K562 (cell line): ENCODE data around the gene ABCE1. TPM values are rescaled to one million over a fixed set of nuclear protein-coding genes. Genes with fewer than 3 reads are reported as not detected.
A peak's percentile ranks its signal among the peaks of the same experiment; 100 is the strongest.

Experiments
- ATF7 ChIP-seq: fragments of 450-650 bp; IDR thresholded peaks from 2 replicates; pipeline ENCODE4 v1.7.1; 2014; ENCODE audit warnings: mild to moderate bottlenecking, moderate library complexity
- BCOR ChIP-seq: fragments of 450-650 bp; IDR thresholded peaks from 2 replicates; pipeline ENCODE4 v1.6.1; 2016
- CBFB ChIP-seq: sonication (generic); formaldehyde crosslinking; IDR thresholded peaks from 2 replicates; pipeline ENCODE4 v1.4.0; 2020; ENCODE audit warnings: mild to moderate bottlenecking, missing genetic modification reagents
- CHD1 ChIP-seq: fragments of 200-600 bp; sonication (generic); IDR thresholded peaks from one replicate; pipeline ENCODE4 v1.6.1; 2012; ENCODE audit warnings: mild to moderate bottlenecking, moderate library complexity, low read length, inconsistent platforms
- FOXJ2 ChIP-seq: fragments of 200-800 bp; sonication (Bioruptor generic); IDR thresholded peaks from 2 replicates; pipeline ENCODE4 v1.6.1; 2016; ENCODE audit warnings: missing genetic modification characterization, missing compliant biosample characterization
- LARP7 ChIP-seq: fragments of 450-650 bp; IDR thresholded peaks from 2 replicates; pipeline ENCODE4 v1.6.1; 2016
- LCOR ChIP-seq: sonication (generic); formaldehyde crosslinking; IDR thresholded peaks from 2 replicates; pipeline ENCODE4 v1.8.0; 2022; ENCODE audit warnings: mild to moderate bottlenecking, missing genetic modification reagents
- NR2C2 ChIP-seq, 2 experiments: fragments of 200-800 bp in 1 of 2; sonication (Bioruptor generic) in 1 of 2; sonication (generic) in 1 of 2; formaldehyde crosslinking in 1 of 2; IDR thresholded peaks; 2 replicates each; pipeline versions ENCODE4 v1.6.1 to v1.8.0; 2016 to 2022; ENCODE audit warnings: mild to moderate bottlenecking in 1 of 2, missing compliant biosample characterization in 1 of 2, missing genetic modification characterization in 1 of 2, missing genetic modification reagents in 1 of 2
- RFX1 ChIP-seq: fragments of 450-650 bp; IDR thresholded peaks from 2 replicates; pipeline ENCODE4 v1.6.1; 2016; ENCODE audit warnings: mild to moderate bottlenecking, moderate library complexity
- SIX5 ChIP-seq, 2 experiments: IDR thresholded peaks; 2 replicates each; pipeline ENCODE4 v1.6.1; 2011; ENCODE audit warnings: low read length in 2 of 2, borderline replicate concordance in 1 of 2, low read depth in 1 of 2, mild to moderate bottlenecking in 1 of 2, moderate library complexity in 1 of 2; ENCODE audit not compliant: insufficient read depth in 1 of 2
- SREBF1 ChIP-seq: fragments of 150-350 bp; IDR thresholded peaks from 2 replicates; pipeline ENCODE4 v1.6.1; 2014; ENCODE audit warnings: antibody characterized with exemption, low read depth, low read length, borderline replicate concordance
- SRSF7 ChIP-seq: fragments of 200-400 bp; formaldehyde crosslinking; optimal IDR thresholded peaks from 2 replicates; pipeline ENCODE3; 2017; ENCODE audit warnings: mild to moderate bottlenecking, low read depth, low read length
- TCFL5 ChIP-seq: fragments of 250-450 bp; sonication (Bioruptor Pico); conservative IDR thresholded peaks from 2 replicates; pipeline ENCODE4 v1.6.1; 2021; ENCODE audit warnings: mild to moderate bottlenecking, moderate library complexity, matching md5 sums
- TEAD1 ChIP-seq, 2 experiments: fragments of 450-650 bp in 1 of 2; sonication (generic) in 1 of 2; formaldehyde crosslinking; IDR thresholded peaks; 2 replicates each; pipeline versions ENCODE4 v1.4.0 to v1.8.0; 2020 to 2022; ENCODE audit warnings: mild to moderate bottlenecking in 2 of 2, missing genetic modification reagents in 1 of 2
- ZFP30 ChIP-seq: fragments of 250-450 bp; sonication (Bioruptor Pico); IDR thresholded peaks from 2 replicates; pipeline ENCODE4 v1.8.0; 2022; ENCODE audit warnings: moderate library complexity, mild to moderate bottlenecking, inconsistent platforms, borderline replicate concordance
- ZNF408 ChIP-seq: fragments of 250-450 bp; sonication (Bioruptor Pico); IDR thresholded peaks from 2 replicates; pipeline ENCODE4 v1.4.0; 2020; ENCODE audit warnings: low read depth, mild to moderate bottlenecking, moderate library complexity
- ZNF507 ChIP-seq: conservative IDR thresholded peaks from 2 replicates; pipeline ENCODE4 v1.6.1; 2017; ENCODE audit warnings: missing genetic modification characterization, missing compliant biosample characterization
- polyA plus RNA-seq, 8 experiments: library from polyadenylated mRNA; depleted of rRNA in 4 of 8; stranded (reverse) in 5 of 8; unstranded in 3 of 8; fragments of >200 nt; fragmentation: Nextera tagmentation in 2 of 8; fragmentation: Illumina TruSeq in 1 of 8; extraction: Ambion mirVana in 2 of 8; extraction: Trizol in 1 of 8; gene quantifications; 2 replicates each; pipeline versions ENCODE4 v1.2.1 to v1.2.3, GENCODE V29; 2011 to 2014; ENCODE audit warnings: inconsistent platforms in 1 of 8, missing spikeins in 1 of 8
- total RNA-seq, 7 experiments: library from RNA; depleted of rRNA in 6 of 7; stranded (reverse); fragments of >200 nt in 6 of 7; fragmentation: Illumina TruSeq in 2 of 7; extraction: Trizol in 2 of 7; gene quantifications; 2 replicates each; pipeline versions ENCODE4 v1.2.1 to v1.2.3, GENCODE V29; 2011 to 2021; ENCODE audit warnings: low replicate concordance in 1 of 7
- TF ChIP-seq, protein P1 (sequence below): fragments of 250-450 bp; sonication (Bioruptor Pico); IDR thresholded peaks from 2 replicates; pipeline ENCODE4 v1.8.0; 2022; ENCODE audit warnings: inconsistent platforms
- TF ChIP-seq, protein P2 (sequence below): IDR thresholded peaks from 2 replicates; pipeline ENCODE4 v1.6.1; 2011; ENCODE audit not compliant: insufficient read length; ENCODE audit errors: extremely low read depth
- TF ChIP-seq, protein P3 (sequence below): fragments of 250-450 bp; sonication (Bioruptor Pico); IDR thresholded peaks from 2 replicates; pipeline ENCODE4 v1.9.0; 2021; ENCODE audit warnings: mild to moderate bottlenecking
- TF ChIP-seq, protein P4 (sequence below): fragments of 250-450 bp; sonication (Bioruptor Pico); IDR thresholded peaks from 2 replicates; pipeline ENCODE4 v1.8.0; 2021; ENCODE audit warnings: moderate library complexity, mild to moderate bottlenecking, inconsistent platforms

The ABCE1 gene
- total and polyA plus RNA-seq, 9 of the 15 experiments (the other 6 are each of a cell fraction or from before 2014, with no cell fraction given): 134 to 256 (median 169) TPM

DNA sequence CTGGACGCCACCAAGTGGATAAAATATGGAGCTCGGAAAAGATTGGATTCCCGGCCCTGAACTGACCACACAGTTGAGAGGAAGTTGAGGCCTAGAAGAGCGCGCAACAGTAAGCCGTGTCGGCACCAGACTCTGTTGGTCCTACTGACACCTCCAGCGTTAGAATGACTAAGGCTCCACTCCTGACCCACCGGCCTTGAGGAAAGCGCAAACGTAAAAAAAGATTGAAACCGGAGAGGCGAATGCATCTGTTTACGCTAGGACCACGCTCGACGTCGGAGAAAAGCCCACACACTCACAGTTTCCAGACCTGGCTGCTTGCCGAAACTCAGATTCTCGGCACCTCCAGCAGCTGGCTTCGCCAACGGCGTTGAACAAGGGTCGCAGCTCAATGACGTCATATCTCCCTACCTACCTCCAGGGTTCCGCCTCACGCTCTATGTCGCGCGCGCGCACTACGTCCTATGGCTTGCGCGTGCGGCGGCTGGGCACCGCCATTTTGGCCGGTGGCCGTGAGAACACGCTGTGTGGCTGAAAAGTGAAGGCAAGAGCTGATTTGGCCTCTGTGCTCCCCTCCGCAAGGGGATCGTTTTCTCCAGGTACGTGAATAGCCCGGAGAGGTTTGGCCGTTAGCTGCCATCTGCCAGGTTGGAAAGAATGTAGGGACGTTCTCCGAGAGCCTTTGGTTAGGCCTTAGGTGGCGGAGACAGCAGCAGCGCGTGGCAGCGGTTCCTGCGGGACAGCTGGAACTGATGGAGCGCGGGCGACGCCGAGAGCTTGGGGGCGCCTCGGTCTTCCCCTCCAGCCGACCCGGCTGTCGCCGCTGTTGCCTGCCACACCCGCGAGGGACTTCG is at the start of gene ABCE1, which contains the start of gene ANAPC10 (continued):
- TF ChIP-seq, protein P1, sequence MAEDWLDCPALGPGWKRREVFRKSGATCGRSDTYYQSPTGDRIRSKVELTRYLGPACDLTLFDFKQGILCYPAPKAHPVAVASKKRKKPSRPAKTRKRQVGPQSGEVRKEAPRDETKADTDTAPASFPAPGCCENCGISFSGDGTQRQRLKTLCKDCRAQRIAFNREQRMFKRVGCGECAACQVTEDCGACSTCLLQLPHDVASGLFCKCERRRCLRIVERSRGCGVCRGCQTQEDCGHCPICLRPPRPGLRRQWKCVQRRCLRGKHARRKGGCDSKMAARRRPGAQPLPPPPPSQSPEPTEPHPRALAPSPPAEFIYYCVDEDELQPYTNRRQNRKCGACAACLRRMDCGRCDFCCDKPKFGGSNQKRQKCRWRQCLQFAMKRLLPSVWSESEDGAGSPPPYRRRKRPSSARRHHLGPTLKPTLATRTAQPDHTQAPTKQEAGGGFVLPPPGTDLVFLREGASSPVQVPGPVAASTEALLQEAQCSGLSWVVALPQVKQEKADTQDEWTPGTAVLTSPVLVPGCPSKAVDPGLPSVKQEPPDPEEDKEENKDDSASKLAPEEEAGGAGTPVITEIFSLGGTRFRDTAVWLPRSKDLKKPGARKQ (CRISPR knock-in tag): no peak
- TF ChIP-seq RFX1 (no peak), CHD1 (peak; percentile 72), LCOR (CRISPR knock-in tag) (peak; percentile 50; the same call in 1 of the 2 replicates), ATF7 (peak; percentile 99), ZFP30 (CRISPR knock-in tag) (no peak), BCOR (peak; percentile 48; the same call in 1 of the 2 replicates), LARP7 (peak; percentile 58; the same call in 1 of the 2 replicates), TCFL5 (no peak), SRSF7 (no peak), FOXJ2 (tag) (no peak), TEAD1 (CRISPR knock-in tag; IDR thresholded peaks at IDR 0.05) (peak; percentile 64 to 94; a peak in 3 of 4 replicates), SREBF1 (no peak), NR2C2 (CRISPR knock-in tag; IDR thresholded peaks at IDR 0.05) (peak; percentile 54; the same call in 1 of the 2 replicates), NR2C2 (tag; IDR thresholded peaks at IDR 0.05) (peak; percentile 49; the same call in 1 of the 2 replicates), CBFB (CRISPR knock-in tag) (no peak), ZNF507 (tag) (no peak), ZNF408 (no peak), SIX5 (IDR thresholded peaks at IDR 0.05; ENCODE audit: borderline replicate concordance in 1 of 2, insufficient read depth in 1 of 2, low read depth in 1 of 2, low read length in 2 of 2) (peak in 1 of 2 experiments; percentile 28; a peak in 2 of 4 replicates)
- TF ChIP-seq, protein P2, sequence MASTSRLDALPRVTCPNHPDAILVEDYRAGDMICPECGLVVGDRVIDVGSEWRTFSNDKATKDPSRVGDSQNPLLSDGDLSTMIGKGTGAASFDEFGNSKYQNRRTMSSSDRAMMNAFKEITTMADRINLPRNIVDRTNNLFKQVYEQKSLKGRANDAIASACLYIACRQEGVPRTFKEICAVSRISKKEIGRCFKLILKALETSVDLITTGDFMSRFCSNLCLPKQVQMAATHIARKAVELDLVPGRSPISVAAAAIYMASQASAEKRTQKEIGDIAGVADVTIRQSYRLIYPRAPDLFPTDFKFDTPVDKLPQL: peak; percentile 20
- TF ChIP-seq, protein P3, sequence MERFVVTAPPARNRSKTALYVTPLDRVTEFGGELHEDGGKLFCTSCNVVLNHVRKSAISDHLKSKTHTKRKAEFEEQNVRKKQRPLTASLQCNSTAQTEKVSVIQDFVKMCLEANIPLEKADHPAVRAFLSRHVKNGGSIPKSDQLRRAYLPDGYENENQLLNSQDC (CRISPR knock-in tag): no peak
- TF ChIP-seq, protein P4, sequence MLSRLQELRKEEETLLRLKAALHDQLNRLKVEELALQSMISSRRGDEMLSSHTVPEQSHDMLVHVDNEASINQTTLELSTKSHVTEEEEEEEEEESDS: no peak
